Smooth muscle cell (in vitro differentiated cells): ENCODE results near the gene ST8SIA1. TPM values are rescaled to one million over a fixed set of nuclear protein-coding genes. Genes with fewer than 3 reads are reported as not detected.

Experiments used
- DNase-seq: peaks from one replicate; lab custom pipeline; 2025; ENCODE audit not compliant: unreplicated experiment; lab: John Stamatoyannopoulos, UW
- H2AFZ ChIP-seq: fragments of 200-600 bp; sonication (generic); 2 replicates; pipeline ENCODE4 v1.6.0; 2016; ENCODE audit warnings: antibody characterized with exemption, low read depth, mild to moderate bottlenecking
- H3F3A ChIP-seq: fragments of 200-600 bp; sonication (generic); 2 replicates; pipeline ENCODE4 v1.6.0; 2017; ENCODE audit warnings: antibody characterized with exemption, low read depth
- H3K27ac ChIP-seq: fragments of 200-600 bp; sonication (generic); 2 replicates; pipeline ENCODE4 v1.5.1; 2016; ENCODE audit warnings: low read depth, mild to moderate bottlenecking
- H3K27me3 ChIP-seq: fragments of 200-600 bp; sonication (generic); 2 replicates; pipeline ENCODE4 v1.6.1; 2016; ENCODE audit warnings: low read depth, mild to moderate bottlenecking
- H3K36me3 ChIP-seq: fragments of 200-600 bp; sonication (generic); 2 replicates; pipeline ENCODE4 v1.5.1; 2016; ENCODE audit warnings: low read depth
- H3K4me1 ChIP-seq: fragments of 200-600 bp; sonication (generic); 2 replicates; pipeline ENCODE4 v1.5.1; 2016; ENCODE audit warnings: low read depth
- H3K4me2 ChIP-seq: fragments of 200-600 bp; sonication (generic); 2 replicates; pipeline ENCODE4 v1.6.0; 2016; ENCODE audit warnings: mild to moderate bottlenecking
- H3K4me3 ChIP-seq: fragments of 200-600 bp; sonication (generic); 2 replicates; pipeline ENCODE4 v1.5.1; 2016; ENCODE audit warnings: mild to moderate bottlenecking
- H3K79me2 ChIP-seq: fragments of 200-600 bp; sonication (generic); 2 replicates; pipeline ENCODE4 v1.6.0; 2016; ENCODE audit warnings: low read depth, mild to moderate bottlenecking
- H3K9ac ChIP-seq: fragments of 200-600 bp; sonication (generic); 2 replicates; pipeline ENCODE4 v1.6.0; 2016; ENCODE audit warnings: low read depth
- H3K9me3 ChIP-seq: fragments of 200-600 bp; sonication (generic); replicated peaks from 2 replicates; pipeline ENCODE4 v1.5.1; 2016; ENCODE audit warnings: low read depth
- H4K20me1 ChIP-seq: fragments of 200-600 bp; sonication (generic); 2 replicates; pipeline ENCODE4 v1.6.0; 2016; ENCODE audit warnings: low read depth
- CTCF ChIP-seq: fragments of 200-600 bp; sonication (generic); IDR thresholded peaks from 2 replicates; pipeline ENCODE4 v1.5.1; 2017; ENCODE audit warnings: borderline replicate concordance, mild to moderate bottlenecking, antibody characterized with exemption; ENCODE audit not compliant: insufficient read depth, poor library complexity, severe bottlenecking
- WGBS: methylation state at CpG from one replicate; pipeline ENCODE4 v1.1.7; 2016; ENCODE audit warnings: low lambda C conversion rate; 5-methylcytosine and 5-hydroxymethylcytosine counted together
- polyA plus RNA-seq: library from polyadenylated mRNA; unstranded; fragments of >200 nt; fragmentation: Nextera tagmentation; extraction: Ambion mirVana; gene quantifications from 2 replicates; pipeline ENCODE4 v1.2.1, GENCODE V29; 2016
- total RNA-seq: library from RNA; depleted of rRNA; stranded (reverse); fragments of >200 nt; gene quantifications from 2 replicates; pipeline ENCODE4 v1.2.3, GENCODE V29; 2014

The ST8SIA1 gene
- total and polyA plus RNA-seq, 2 experiments from 2014 or later = 3.7 to 5.3 TPM

GRCh38 chr12:22206111-22206728, 128.3 kb downstream of the ST8SIA1 start:
- H3F3A ChIP-seq = no peaks in the 10 kb centered on the region
- no peaks in the 10 kb centered on the region for H3K4me1 ChIP-seq
- H3K9ac ChIP-seq = no peak overlapping the region
- no peak for DNase-seq
- H3K79me2 ChIP-seq = no peaks in the 10 kb centered on the region
- no peaks in the 10 kb centered on the region for H3K27me3 ChIP-seq
- no peak overlapping the region for H3K4me2 ChIP-seq
- TF ChIP-seq CTCF = no peak
- H3K36me3 ChIP-seq = no peaks in the 10 kb centered on the region
- H4K20me1 ChIP-seq = no peaks in the 10 kb centered on the region
- no peaks in the 10 kb centered on the region for H3K9me3 ChIP-seq
- no peak overlapping the region for H3K27ac ChIP-seq
- no peak overlapping the region for H3K4me3 ChIP-seq
- WGBS = 92% methylated on average over 6 of the region's 6 CpGs
- H2AFZ ChIP-seq = no peak overlapping the region

DNA sequence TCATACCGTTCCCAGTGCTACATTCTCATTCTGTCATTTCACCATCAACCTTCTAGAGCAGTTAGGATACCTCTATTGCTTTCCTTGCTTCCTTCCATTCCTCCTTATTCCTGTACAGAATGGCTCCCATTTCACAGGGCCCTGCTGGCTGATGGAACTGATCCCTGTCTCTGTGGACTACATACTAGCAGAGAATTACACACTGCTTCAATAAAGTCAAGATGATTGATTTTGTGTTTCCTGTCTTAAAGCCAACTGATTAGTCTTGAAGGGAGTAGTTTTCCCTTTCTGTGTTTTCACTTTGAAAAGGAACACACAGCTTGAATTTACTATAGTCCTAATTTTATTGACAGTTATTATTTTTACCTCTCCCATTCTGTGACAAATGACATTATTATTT, 130.1 kb downstream of the ST8SIA1 start:
- DNase-seq = no peak
- no peak for TF ChIP-seq CTCF
- 95% methylated on average over 1 of the region's 1 CpG for WGBS
- Histone ChIP-seq H3K79me2 (no peaks in the 10 kb centered on the region), H3F3A (no peaks in the 10 kb centered on the region), H3K4me2 (no peak overlapping the region), H3K27me3 (no peaks in the 10 kb centered on the region), H4K20me1 (no peaks in the 10 kb centered on the region), H3K36me3 (no peaks in the 10 kb centered on the region), H2AFZ (no peak overlapping the region), H3K4me1 (no peaks in the 10 kb centered on the region), H3K9me3 (no peaks in the 10 kb centered on the region), H3K4me3 (no peak overlapping the region), H3K9ac (no peak overlapping the region), H3K27ac (no peak overlapping the region)

DNA sequence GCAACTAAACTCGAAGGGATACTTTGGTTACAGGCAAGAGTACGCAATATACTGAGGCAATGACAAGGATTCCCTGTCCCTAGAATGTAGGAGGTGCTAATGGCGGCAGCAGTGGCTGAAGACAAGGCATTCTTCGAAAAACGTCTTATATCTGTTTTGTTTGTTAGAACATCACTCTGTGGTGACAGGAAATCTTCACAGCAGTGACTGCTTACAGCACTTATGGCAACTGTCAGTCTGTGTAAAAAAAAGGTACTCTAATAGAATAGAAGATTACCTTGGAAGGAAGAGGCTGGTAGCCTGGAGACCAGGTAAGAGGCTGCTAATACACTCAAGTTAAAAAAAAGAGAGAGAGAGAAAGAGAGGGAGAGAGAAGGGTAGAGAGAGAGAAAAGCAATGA, 131.7 kb downstream of the ST8SIA1 start:
- Histone ChIP-seq H3K9me3 (no peaks in the 10 kb centered on the region), H4K20me1 (no peaks in the 10 kb centered on the region), H3K4me2 (no peak overlapping the region), H3K9ac (no peak overlapping the region), H3K79me2 (no peaks in the 10 kb centered on the region), H3K27ac (no peak overlapping the region), H3K4me3 (no peak overlapping the region), H3K27me3 (no peaks in the 10 kb centered on the region), H3F3A (no peaks in the 10 kb centered on the region), H2AFZ (no peak overlapping the region), H3K4me1 (no peaks in the 10 kb centered on the region), H3K36me3 (no peaks in the 10 kb centered on the region)
- no peak for DNase-seq
- no peak for TF ChIP-seq CTCF
- WGBS = 72% methylated on average over 5 of the region's 5 CpGs

- Histone ChIP-seq H3K9me3 (no peaks in the 10 kb centered on the region), H3K9ac (no peak overlapping the region), H3F3A (no peaks in the 10 kb centered on the region), H3K79me2 (no peaks in the 10 kb centered on the region), H3K36me3 (no peaks in the 10 kb centered on the region), H3K4me2 (no peak overlapping the region), H3K27me3 (no peaks in the 10 kb centered on the region), H3K4me3 (no peak overlapping the region), H4K20me1 (no peaks in the 10 kb centered on the region), H3K4me1 (no peaks in the 10 kb centered on the region), H3K27ac (no peak overlapping the region), H2AFZ (no peak overlapping the region)
- 91% methylated on average over 3 of the region's 3 CpGs for WGBS
- TF ChIP-seq CTCF = no peak
- DNase-seq = no peak
These were observed 133.4 kb downstream of the ST8SIA1 start for GRCh38 chr12:22201101-22201500.
